Transverse colon (tissue), 4 donors: ENCODE data around the gene MEST. TPM values are rescaled to one million over a fixed set of nuclear protein-coding genes. Genes with fewer than 3 reads are reported as not detected.

ENCODE experiments used
- DNase-seq: peaks from one replicate; pipeline ENCODE4 v3.0.0-alpha.2; 2019
- H3K27ac ChIP-seq, 4 donors: fragments of 200-600 bp; sonication (generic); 2 replicates each; pipeline ENCODE4 v1.5.1; 2016 to 2018; ENCODE audit warnings: inconsistent platforms in 4 of 4
- H3K27me3 ChIP-seq: fragments of 200-600 bp; sonication (generic); 2 replicates; pipeline ENCODE4 v1.5.1; 2017; ENCODE audit warnings: inconsistent platforms
- H3K36me3 ChIP-seq, 4 donors: fragments of 200-600 bp; sonication (generic); 2 replicates each; pipeline ENCODE4 v1.5.1; 2017 to 2019; ENCODE audit warnings: inconsistent platforms in 4 of 4
- H3K4me1 ChIP-seq, 4 donors: fragments of 200-600 bp; sonication (generic); 2 replicates each; pipeline ENCODE4 v1.5.1; 2017 to 2020; ENCODE audit warnings: inconsistent platforms in 4 of 4
- H3K4me3 ChIP-seq, 4 donors: fragments of 200-600 bp; sonication (generic); 1 replicate in 1 of 4; 2 replicates in 3 of 4; pipeline versions ENCODE4 v1.5.1 to v1.6.1; 2017 to 2019; ENCODE audit warnings: inconsistent platforms in 4 of 4
- H3K9me3 ChIP-seq, 2 donors: fragments of 200-600 bp; sonication (generic); 2 replicates each; pipeline ENCODE4 v1.5.1; 2017 to 2019; ENCODE audit warnings: inconsistent platforms in 2 of 2
- EP300 ChIP-seq: sonication (generic); formaldehyde crosslinking; IDR thresholded peaks from one replicate; pipeline ENCODE4 v1.6.1; 2017; ENCODE audit warnings: antibody characterized with exemption, low read depth
- POLR2A ChIP-seq: fragments of 450-650 bp; IDR thresholded peaks from one replicate; pipeline ENCODE4 v1.6.1; 2016; ENCODE audit warnings: antibody characterized with exemption, mild to moderate bottlenecking, moderate library complexity
- POLR2AphosphoS5 ChIP-seq, 3 donors: sonication (generic); formaldehyde crosslinking; IDR thresholded peaks; one replicate each; pipeline ENCODE4 v1.6.1; 2016; ENCODE audit warnings: antibody characterized with exemption in 3 of 3
- WGBS, 2 donors: methylation state at CpG; one replicate each; pipeline ENCODE4 v1.1.5; 2018; ENCODE audit warnings: low coverage in 1 of 2; 5-methylcytosine and 5-hydroxymethylcytosine counted together
- in situ Hi-C, 4 donors: fragments of 200-750 bp; cut with MboI; loops; one replicate each; pipeline versions ENCODE4 v1.15.0 to v1.15.1; 2017; ENCODE audit warnings: low sequenced_read_pairs in 3 of 4, low pct_ligation_motif_present in 1 of 4, low pct_unique_long_range_greater_than_20kb in 1 of 4
- intact Hi-C: fragments of 100-400 bp; cut with DNase I; formaldehyde crosslinking; loops from one replicate; pipeline ENCODE4 v1.15.1; 2023; ENCODE audit warnings: low total_unique reads
- total RNA-seq, 4 donors: library from RNA; depleted of rRNA; stranded (reverse); fragments of >200 nt; gene quantifications; one replicate each; pipeline ENCODE4 v1.1.0, GENCODE V29; 2016
- TF ChIP-seq, protein P1 (sequence below), 5 experiments: fragments of 200-600 bp in 3 of 5; fragments of 450-650 bp in 2 of 5; sonication (generic) in 3 of 5; IDR thresholded peaks; 1 replicate in 2 of 5; 2 replicates in 3 of 5; pipeline ENCODE4 v1.5.1; 2016 to 2017; ENCODE audit warnings: antibody characterized with exemption in 5 of 5, inconsistent platforms in 3 of 5, mild to moderate bottlenecking in 2 of 5, moderate library complexity in 1 of 5

MEST gene
- total RNA-seq, 4 donors from 2014 or later, result 4.0 to 49.0 (median 34.6) TPM

- 15 to 33% methylated on average over 7 to 67 of the region's 67 CpGs for WGBS, 2 donors
- Histone ChIP-seq H3K27me3 (peaks cover 7% of the 10 kb centered on the region), H3K4me1 (peaks cover 4 to 20% (median 12%) of the 10 kb centered on the region in 4 donors), H3K27ac (peak overlapping the region; percentile 74 to 81 (median 78)), H3K4me3 (peak overlapping the region; percentile 33 to 53 (median 46)), H3K36me3 (no peaks in the 10 kb centered on the region), H3K9me3 (no peaks in the 10 kb centered on the region)
- intact Hi-C loops (no loop called here), in situ Hi-C loops (loop anchor here in 1 of 4 donors (25.0 kb wide), 1 partner anchor 199 kb away; the partner anchor contains the start of gene CPA4)
- TF ChIP-seq, protein P1, sequence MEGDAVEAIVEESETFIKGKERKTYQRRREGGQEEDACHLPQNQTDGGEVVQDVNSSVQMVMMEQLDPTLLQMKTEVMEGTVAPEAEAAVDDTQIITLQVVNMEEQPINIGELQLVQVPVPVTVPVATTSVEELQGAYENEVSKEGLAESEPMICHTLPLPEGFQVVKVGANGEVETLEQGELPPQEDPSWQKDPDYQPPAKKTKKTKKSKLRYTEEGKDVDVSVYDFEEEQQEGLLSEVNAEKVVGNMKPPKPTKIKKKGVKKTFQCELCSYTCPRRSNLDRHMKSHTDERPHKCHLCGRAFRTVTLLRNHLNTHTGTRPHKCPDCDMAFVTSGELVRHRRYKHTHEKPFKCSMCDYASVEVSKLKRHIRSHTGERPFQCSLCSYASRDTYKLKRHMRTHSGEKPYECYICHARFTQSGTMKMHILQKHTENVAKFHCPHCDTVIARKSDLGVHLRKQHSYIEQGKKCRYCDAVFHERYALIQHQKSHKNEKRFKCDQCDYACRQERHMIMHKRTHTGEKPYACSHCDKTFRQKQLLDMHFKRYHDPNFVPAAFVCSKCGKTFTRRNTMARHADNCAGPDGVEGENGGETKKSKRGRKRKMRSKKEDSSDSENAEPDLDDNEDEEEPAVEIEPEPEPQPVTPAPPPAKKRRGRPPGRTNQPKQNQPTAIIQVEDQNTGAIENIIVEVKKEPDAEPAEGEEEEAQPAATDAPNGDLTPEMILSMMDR (IDR thresholded peaks at IDR 0.05), result peak; percentile 68 to 87 (median 78)
- TF ChIP-seq POLR2AphosphoS5 (IDR thresholded peaks at IDR 0.05) (peak in 1 of 3 donors; percentile 27), EP300 (no peak), POLR2A (peak; percentile 46)
- DNase-seq, result peak; percentile 87
Measured at GRCh38 chr7:130486114-130486953, 5.6 kb upstream of the MEST start.

DNA sequence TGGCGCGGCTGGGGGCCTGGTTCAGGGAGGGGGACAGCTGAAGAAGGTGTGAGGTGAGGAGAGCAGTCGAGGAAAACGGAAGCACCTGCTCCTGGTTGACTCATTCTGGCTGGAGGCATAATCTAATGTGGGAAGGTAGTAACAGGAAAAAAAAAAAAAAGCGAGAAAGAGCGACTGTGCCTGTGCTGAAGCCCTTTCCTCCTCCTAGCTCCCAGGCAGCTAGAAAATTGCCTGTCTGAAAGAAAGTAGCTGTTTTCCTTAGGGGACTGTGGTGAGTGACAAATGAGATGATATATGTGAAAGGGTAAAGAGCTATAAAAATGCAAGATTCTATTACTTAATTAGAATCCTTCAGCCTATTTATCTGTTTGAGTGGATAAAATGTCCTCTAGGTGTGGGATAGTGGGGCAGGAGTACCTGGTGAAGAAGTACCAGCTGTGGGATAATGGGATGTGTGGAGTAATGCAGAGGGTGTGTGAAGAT is 4.9 kb upstream of the MEST start:
- in situ Hi-C loops (loop anchor here in 1 of 4 donors (25.0 kb wide), 1 partner anchor 200 kb away; the partner anchor contains the start of gene CPA4), intact Hi-C loops (no loop called here)

GRCh38 chr7:130488392-130489139 is 3.3 kb upstream of the MEST start:
- Histone ChIP-seq H3K9me3 (no peaks in the 10 kb centered on the region), H3K4me1 (peaks cover 4 to 25% (median 12%) of the 10 kb centered on the region in 4 donors), H3K27ac (no peak overlapping the region), H3K27me3 (peaks cover 7% of the 10 kb centered on the region), H3K36me3 (no peaks in the 10 kb centered on the region), H3K4me3 (no peak overlapping the region)
- 70 to 83% methylated on average over 2 to 7 of the region's 7 CpGs for WGBS, 2 donors
- in situ Hi-C loops, result loop anchor here in 1 of 4 donors (25.0 kb wide), 1 partner anchor 201 kb away; the partner anchor contains the start of gene CPA4
- no peak for DNase-seq
- intact Hi-C loops, result no loop called here
- no peak for TF ChIP-seq POLR2AphosphoS5 (IDR thresholded peaks at IDR 0.05)
- TF ChIP-seq, protein P1 (IDR thresholded peaks at IDR 0.05), result no peak
- TF ChIP-seq POLR2A, result no peak
- no peak for TF ChIP-seq EP300

More for the DNA sequence above, 4.9 kb upstream of the MEST start:
- no peak for DNase-seq
- WGBS, 2 donors, result 22 to 23% methylated on average over 5 to 6 of the region's 6 CpGs
- TF ChIP-seq EP300 (no peak), POLR2AphosphoS5 (IDR thresholded peaks at IDR 0.05) (no peak), POLR2A (no peak)
- TF ChIP-seq, protein P1 (IDR thresholded peaks at IDR 0.05), result no peak
- H3K4me3 ChIP-seq, result peak overlapping the region in 3 of 4 donors; percentile 39 to 53 (median 53)
- peak overlapping the region; percentile 74 to 81 (median 78) for H3K27ac ChIP-seq
- no peaks in the 10 kb centered on the region for H3K9me3 ChIP-seq
- no peaks in the 10 kb centered on the region for H3K36me3 ChIP-seq
- H3K27me3 ChIP-seq, result peaks cover 7% of the 10 kb centered on the region
- H3K4me1 ChIP-seq, result peaks cover 4 to 25% (median 12%) of the 10 kb centered on the region in 4 donors
